GM19025 (cell line): Measurements from ENCODE around the gene GCSAML.

Experiments used
- ATAC-seq: cut with Tn5 transposase; IDR thresholded peaks from one replicate; pipeline ENCODE4 v1.9.1; 2021; ENCODE audit warnings: mild to moderate bottlenecking, low read depth, moderate library complexity; ENCODE audit not compliant: unreplicated experiment

The GCSAML gene

GRCh38 chr1:247562198-247562597 lies 13.3 kb downstream of the GCSAML start:
- no peak for ATAC-seq

DNA sequence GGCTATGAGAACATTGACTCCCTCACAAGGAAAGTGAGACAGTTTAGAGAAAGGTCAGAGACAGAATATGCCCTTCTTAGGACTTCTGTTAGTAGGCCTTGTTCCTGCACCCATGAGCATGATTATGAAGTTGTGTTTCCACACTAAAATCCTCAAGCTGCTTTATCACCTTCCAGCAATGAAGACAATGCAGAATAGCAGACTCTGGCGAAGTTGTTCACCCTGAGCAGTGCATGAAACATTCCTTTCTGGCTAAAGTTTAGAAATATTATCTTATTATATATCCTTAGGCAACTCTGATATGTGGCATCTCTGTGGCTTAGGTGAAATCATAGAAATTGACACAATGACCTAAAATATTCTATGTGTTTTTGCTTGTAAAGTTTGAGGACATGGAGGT lies 25.3 kb downstream of the GCSAML start:
- ATAC-seq: no peak

DNA sequence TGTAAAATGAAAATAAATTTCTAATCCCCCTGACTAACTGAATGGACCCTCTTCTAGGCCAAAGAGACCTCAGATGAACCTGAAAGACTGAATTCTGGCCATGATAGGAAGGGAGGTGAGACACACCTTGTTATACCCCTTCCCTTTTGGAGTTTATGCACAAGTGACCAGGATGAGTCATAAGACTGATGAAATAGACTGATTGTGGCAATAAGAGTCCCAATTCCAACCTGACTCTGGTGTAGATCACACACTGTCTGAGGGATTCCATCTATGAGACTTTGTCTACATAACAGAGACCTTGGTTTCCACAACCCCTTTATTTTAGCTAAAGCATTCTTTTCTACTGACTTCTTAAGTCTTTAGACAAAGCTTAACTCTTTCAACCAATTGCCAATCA lies 25.7 kb downstream of the GCSAML start:
- ATAC-seq: no peak

GRCh38 chr1:247576514-247576913 lies 27.6 kb downstream of the GCSAML start:
- no peak for ATAC-seq

GRCh38 chr1:247578946-247579460 lies 30.1 kb downstream of the GCSAML start:
- no peak for ATAC-seq

DNA sequence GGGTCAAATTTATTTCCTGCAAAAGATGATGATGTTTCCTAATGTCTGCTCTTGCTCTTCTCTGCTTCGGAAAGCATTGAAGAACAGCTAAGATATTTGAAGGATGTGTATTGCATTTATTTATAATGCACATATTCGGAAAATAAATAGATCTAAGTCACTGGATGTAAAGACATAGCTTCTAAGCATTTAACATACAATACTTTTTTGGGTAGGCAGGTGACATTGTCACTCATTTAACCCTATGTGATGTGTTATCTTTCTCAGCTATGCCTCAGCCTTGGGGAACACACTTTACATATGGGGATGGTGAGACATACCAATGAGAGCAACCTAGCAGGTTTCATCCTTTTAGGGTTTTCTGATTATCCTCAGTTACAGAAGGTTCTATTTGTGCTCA lies 39.1 kb downstream of the GCSAML start, which contains the start of gene OR2G2:
Gene OR2G2, plus strand, starts transcription at position 301 of the 400 bp plus-strand sequence. Its CDS starts 0 bp downstream, at position 301.
- ATAC-seq: no peak

GRCh38 chr1:247605286-247605685 lies 56.4 kb downstream of the GCSAML start, which contains the start of gene OR2G3:
Gene OR2G3, plus strand, starts transcription at chr1:247605586. Its CDS starts 0 bp downstream, at chr1:247605586.
- no peak for ATAC-seq

- ATAC-seq: no peak
Measured at GRCh38 chr1:247613405-247613804, 64.5 kb downstream of the GCSAML start.

- ATAC-seq: no peak
Measured at GRCh38 chr1:247614625-247615024, 65.7 kb downstream of the GCSAML start.
